HG03159 (cell line): ENCODE measurements around the gene DEF6.

Experiments
- ATAC-seq: cut with Tn5 transposase; IDR thresholded peaks from one replicate; pipeline ENCODE4 v1.9.1; 2021; ENCODE audit warnings: mild to moderate bottlenecking, moderate library complexity; ENCODE audit not compliant: unreplicated experiment

Gene DEF6, protein sequence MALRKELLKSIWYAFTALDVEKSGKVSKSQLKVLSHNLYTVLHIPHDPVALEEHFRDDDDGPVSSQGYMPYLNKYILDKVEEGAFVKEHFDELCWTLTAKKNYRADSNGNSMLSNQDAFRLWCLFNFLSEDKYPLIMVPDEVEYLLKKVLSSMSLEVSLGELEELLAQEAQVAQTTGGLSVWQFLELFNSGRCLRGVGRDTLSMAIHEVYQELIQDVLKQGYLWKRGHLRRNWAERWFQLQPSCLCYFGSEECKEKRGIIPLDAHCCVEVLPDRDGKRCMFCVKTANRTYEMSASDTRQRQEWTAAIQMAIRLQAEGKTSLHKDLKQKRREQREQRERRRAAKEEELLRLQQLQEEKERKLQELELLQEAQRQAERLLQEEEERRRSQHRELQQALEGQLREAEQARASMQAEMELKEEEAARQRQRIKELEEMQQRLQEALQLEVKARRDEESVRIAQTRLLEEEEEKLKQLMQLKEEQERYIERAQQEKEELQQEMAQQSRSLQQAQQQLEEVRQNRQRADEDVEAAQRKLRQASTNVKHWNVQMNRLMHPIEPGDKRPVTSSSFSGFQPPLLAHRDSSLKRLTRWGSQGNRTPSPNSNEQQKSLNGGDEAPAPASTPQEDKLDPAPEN

GRCh38 chr6:35297601-35298481 is at the start of gene DEF6:
DEF6 (plus strand) TSS chr6:35297818; CDS start chr6:35297857, 39 bp downstream.
- peak; percentile 74 for ATAC-seq

DNA sequence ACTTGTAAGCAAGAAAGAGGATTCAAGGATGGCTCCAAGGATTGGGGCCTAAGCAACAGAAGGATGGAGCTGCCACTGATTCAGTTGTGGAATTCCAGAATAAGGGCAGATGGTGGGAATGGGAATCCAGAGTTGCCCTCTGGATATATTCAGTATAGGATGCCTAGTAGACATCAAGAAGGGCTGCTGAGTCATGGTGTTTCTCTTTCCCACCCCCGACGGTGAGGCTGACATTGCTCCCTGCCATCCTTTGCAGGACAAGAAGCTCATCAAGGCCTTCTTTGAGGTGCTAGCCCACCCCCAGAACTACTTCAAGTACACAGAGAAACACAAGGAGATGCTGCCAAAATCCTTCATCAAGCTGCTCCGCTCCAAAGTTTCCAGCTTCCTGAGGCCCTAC is 49.3 kb upstream of the DEF6 start:
- ATAC-seq: no peak

DNA sequence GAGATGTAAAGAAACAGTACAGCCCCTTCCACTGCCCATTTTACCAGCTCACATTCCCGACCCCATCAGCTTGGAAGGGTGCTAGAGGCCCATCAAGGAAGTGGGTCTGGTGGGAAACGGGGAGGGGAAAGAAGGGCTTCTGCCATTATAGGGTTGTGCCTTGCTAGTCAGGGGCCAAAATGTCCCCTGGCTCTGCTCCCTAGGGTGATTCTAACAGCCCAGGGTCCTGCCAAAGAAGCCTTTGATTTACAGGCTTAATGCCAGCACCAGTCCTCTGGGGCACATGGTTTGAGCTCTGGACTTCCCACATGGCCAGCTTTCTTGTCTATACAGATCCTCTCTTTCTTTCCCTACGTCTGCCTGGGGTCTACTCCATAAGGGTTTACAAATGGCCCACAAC is 48.7 kb upstream of the DEF6 start:
- no peak for ATAC-seq

DNA sequence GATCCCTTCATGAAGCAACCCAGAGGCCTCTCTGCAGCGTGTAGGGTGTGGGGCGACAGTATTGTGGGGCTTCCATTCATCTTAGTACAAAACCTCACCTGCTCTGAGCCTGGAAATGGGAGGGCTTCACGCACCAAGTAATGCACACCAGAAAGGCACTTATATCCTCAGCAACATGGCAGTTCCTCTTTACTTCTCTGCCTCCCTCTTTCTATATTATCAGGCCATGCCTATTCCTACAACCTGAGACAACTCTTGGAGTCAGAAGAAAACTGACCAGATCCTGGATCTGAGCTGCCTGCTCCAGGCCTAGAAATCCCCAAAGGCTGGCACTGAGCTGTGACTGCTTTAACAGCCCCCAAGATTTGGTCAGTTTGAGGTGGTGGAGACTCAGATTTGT is 45.7 kb upstream of the DEF6 start:
- ATAC-seq: no peak

DNA sequence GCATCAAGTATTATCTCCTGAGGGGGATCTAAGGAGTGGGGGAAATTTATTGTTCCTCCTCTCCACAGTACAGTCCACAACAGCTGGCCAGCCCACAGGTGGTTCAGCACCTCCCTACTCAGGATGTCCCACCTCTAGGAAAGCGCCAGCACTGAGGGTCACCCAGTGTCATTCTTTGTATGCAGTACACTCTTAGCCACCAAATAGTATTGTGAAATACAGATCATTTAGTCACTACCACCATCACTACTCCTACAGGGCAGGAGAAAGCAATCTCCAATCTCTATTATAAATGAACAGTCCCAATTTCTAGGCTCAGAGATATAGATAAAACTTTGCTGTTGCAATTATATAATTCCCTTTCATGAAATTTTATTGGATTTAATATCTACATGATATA is 44.4 kb upstream of the DEF6 start:
- ATAC-seq: no peak

DNA sequence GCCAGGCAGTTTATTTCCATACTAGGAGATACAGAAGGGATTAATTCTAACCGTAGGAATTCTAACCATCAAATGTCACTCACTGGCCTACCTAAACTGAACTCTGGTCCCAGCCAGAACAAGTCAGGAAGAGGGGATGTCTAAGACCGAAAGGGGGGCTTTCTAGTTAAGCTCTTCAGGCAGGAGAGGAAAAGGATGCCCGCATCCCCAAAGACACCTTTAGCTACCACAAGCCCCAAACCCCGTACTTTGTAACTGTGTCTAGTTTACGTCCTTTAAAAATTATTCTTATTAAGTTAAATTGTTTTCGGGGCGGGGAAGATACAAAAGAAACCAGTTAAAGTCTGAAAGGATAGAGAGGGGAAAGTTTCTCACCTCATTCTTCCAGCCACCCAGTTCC is 39.3 kb upstream of the DEF6 start:
- no peak for ATAC-seq

DNA sequence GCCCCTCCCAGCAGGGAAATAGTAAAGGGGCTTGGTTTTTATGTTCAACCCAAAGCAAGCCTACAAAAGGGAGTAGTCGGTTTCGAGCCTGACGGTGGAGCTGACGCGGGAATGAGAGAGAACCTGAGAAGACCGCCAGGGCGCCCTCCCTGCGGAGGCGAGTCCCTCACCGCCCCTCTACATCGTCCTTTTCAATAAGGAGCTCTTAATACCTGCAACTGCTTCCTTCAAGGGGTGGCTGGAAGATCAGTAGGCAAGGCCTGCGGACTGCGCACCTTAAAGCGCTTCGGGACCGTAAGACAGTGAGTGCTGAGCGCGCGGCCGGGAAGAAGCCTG is 38.8 kb upstream of the DEF6 start:
- peak; percentile 24 for ATAC-seq

GRCh38 chr6:35259194-35259947 is 38.2 kb upstream of the DEF6 start, which contains the start of gene ZNF76:
ZNF76 (plus strand) TSS chr6:35259735; CDS start chr6:35281152, 21,417 bp downstream.
- peak; percentile 81 for ATAC-seq

- peak; percentile 28 for ATAC-seq
Observed at GRCh38 chr6:35259948-35260590, 37.5 kb upstream of the DEF6 start.

GRCh38 chr6:35260591-35261570 is 36.7 kb upstream of the DEF6 start:
- no peak for ATAC-seq

- no peak for ATAC-seq
Observed at GRCh38 chr6:35262596-35262995, 35.0 kb upstream of the DEF6 start.

DNA sequence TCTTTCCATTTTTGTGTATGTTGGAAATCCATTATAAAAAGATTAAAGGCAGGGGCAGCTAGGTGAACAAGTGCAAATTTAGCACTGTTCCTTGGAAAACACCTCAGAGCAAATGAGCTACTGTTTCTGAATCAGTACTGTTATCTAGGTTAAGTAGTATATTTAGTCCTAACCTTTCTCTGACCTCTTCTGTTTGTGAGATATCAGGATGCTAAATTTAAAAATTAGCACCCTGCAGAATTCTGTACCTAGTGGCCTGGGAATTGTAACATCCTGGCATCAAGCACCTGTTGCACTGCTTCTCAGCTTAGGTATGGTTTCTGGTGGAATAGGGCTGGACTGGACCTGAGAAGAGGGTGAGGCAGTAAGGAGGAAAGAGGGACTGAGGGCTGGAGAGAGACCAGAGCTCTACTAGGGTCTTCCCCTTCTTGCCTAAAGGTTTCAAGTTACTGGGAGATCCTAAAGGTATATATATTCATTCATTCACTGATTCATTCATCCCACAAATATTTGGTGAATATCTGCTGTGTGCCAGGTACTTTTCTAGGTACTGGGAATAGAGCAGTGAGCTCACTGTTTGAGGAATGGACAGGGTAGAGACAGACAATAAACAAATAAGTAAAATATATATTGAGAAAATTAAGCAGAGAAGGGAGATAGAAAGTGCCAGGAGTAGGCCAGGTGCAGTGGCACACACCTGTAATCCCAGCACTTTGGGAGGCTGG is 32.9 kb upstream of the DEF6 start:
- no peak for ATAC-seq

- no peak for ATAC-seq
Observed at GRCh38 chr6:35265523-35265922, 32.1 kb upstream of the DEF6 start.

DNA sequence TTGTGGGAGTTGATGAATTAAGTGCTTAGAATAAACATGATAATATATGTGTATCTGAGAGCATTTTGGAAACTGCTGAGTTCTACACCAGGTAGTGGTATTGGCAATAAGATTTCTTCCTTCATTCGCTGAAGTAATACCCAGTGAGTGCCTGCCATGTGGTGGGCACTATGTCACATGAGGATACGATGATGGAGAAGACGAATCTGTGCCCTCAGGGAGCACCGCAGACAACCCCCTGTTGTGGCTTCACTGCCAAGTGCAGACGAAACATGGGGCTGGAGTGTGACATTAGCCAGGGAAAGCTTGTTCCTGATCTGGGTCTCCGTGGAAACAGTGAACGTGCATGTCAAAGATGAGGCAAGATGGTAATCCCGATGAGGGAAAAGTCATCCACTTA is 30.2 kb upstream of the DEF6 start:
- no peak for ATAC-seq

- no peak for ATAC-seq
Observed at GRCh38 chr6:35267897-35268296, 29.7 kb upstream of the DEF6 start.

DNA sequence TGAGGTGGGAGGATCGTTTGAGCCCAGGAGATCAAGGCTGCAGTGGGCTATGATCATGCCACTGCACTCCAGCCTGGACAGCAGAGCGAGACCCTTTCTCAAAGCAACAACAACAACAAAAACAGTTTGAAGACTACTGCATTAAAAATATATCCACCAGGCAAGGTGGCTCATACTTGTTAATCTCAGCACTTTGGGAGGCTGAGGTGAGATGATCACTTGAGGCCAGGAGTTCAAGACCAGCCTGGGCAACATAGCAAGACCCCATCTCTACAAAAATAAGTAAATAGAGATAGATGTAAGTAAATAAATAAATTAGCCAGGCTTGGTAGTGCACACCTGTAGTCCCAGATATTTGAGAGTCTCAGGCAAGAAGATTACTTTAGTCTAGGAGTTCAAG is 25.6 kb upstream of the DEF6 start:
- ATAC-seq: no peak

- ATAC-seq: no peak
Observed at GRCh38 chr6:35273822-35274559, 23.6 kb upstream of the DEF6 start.

- ATAC-seq: no peak
Observed at GRCh38 chr6:35275744-35276260, 21.8 kb upstream of the DEF6 start.
